Thoracic aorta (tissue), 2 donors: ENCODE data around the gene ICA1. TPM values are rescaled to one million over a fixed set of nuclear protein-coding genes. Genes with fewer than 3 reads are reported as not detected.

Experiments used
- ATAC-seq: fragments of 150-250 bp; one replicate; pipeline ENCODE4 v1.8.0; 2017; ENCODE audit warnings: low read depth; ENCODE audit not compliant: insufficient number of reproducible peaks, low FRiP score
- DNase-seq: peaks from one replicate; pipeline ENCODE4 v3.0.0-alpha.2; 2020; ENCODE audit warnings: low spot score
- H3K27ac ChIP-seq, 2 donors: fragments of 200-600 bp; sonication (generic); 1 replicate in 1 of 2; 2 replicates in 1 of 2; pipeline ENCODE4 v1.5.1; 2016; ENCODE audit warnings: mild to moderate bottlenecking in 2 of 2, moderate library complexity in 2 of 2
- H3K27me3 ChIP-seq: fragments of 200-600 bp; sonication (generic); replicated peaks from 2 replicates; pipeline ENCODE4 v1.6.0; 2016; ENCODE audit warnings: mild to moderate bottlenecking; ENCODE audit not compliant: insufficient read depth
- H3K36me3 ChIP-seq: fragments of 200-600 bp; sonication (generic); one replicate; pipeline ENCODE4 v1.5.1; 2016
- H3K4me1 ChIP-seq, 2 donors: fragments of 200-600 bp; sonication (generic); 1 replicate in 1 of 2; 2 replicates in 1 of 2; pipeline versions ENCODE4 v1.5.1 to v1.6.0; 2016; ENCODE audit warnings: low read depth in 2 of 2, mild to moderate bottlenecking in 1 of 2; ENCODE audit not compliant: control insufficient read depth in 1 of 2
- H3K4me3 ChIP-seq: fragments of 200-600 bp; sonication (generic); 2 replicates; pipeline ENCODE4 v1.5.1; 2016; ENCODE audit warnings: mild to moderate bottlenecking
- H3K9me3 ChIP-seq: fragments of 200-600 bp; sonication (generic); 2 replicates; pipeline ENCODE4 v1.5.1; 2016
- CTCF ChIP-seq: fragments of 200-600 bp; sonication (generic); IDR thresholded peaks from one replicate; pipeline ENCODE4 v1.5.1; 2019; ENCODE audit warnings: antibody characterized with exemption
- total RNA-seq, 2 donors: library from RNA; depleted of rRNA; stranded (reverse); fragments of >200 nt; gene quantifications; one replicate each; pipeline versions ENCODE4 v1.1.0 to v1.2.3, GENCODE V29; 2016

Gene ICA1
- total RNA-seq, 2 donors from 2014 or later = 6.6 to 9.9 TPM

GRCh38 chr7:8177109-8177933 is 84.6 kb downstream of the ICA1 start:
- no peak for ATAC-seq
- H3K27me3 ChIP-seq = no peaks in the 10 kb centered on the region
- H3K4me1 ChIP-seq = peaks cover 1 to 16% of the 10 kb centered on the region in 2 donors
- no peak for DNase-seq
- H3K36me3 ChIP-seq = no peaks in the 10 kb centered on the region
- no peak overlapping the region for H3K27ac ChIP-seq
- H3K9me3 ChIP-seq = no peaks in the 10 kb centered on the region
- no peak overlapping the region for H3K4me3 ChIP-seq
- no peak for TF ChIP-seq CTCF

GRCh38 chr7:8176370-8177081 is 85.4 kb downstream of the ICA1 start:
- H3K9me3 ChIP-seq = no peaks in the 10 kb centered on the region
- DNase-seq (no peak), ATAC-seq (no peak)
- peaks cover 4 to 17% of the 10 kb centered on the region in 2 donors for H3K4me1 ChIP-seq
- no peak for TF ChIP-seq CTCF
- H3K27ac ChIP-seq = no peak overlapping the region
- no peaks in the 10 kb centered on the region for H3K27me3 ChIP-seq
- no peaks in the 10 kb centered on the region for H3K36me3 ChIP-seq
- no peak overlapping the region for H3K4me3 ChIP-seq

GRCh38 chr7:8175929-8176369 is 86.0 kb downstream of the ICA1 start:
- Histone ChIP-seq H3K9me3 (no peaks in the 10 kb centered on the region), H3K4me1 (peaks cover 4 to 17% of the 10 kb centered on the region in 2 donors), H3K4me3 (no peak overlapping the region), H3K36me3 (no peaks in the 10 kb centered on the region), H3K27ac (no peak overlapping the region), H3K27me3 (no peaks in the 10 kb centered on the region)
- no peak for ATAC-seq
- no peak for DNase-seq
- no peak for TF ChIP-seq CTCF

- H3K4me1 ChIP-seq = peaks cover 4 to 13% of the 10 kb centered on the region in 2 donors
- no peaks in the 10 kb centered on the region for H3K9me3 ChIP-seq
- DNase-seq (no peak), ATAC-seq (no peak)
- H3K27me3 ChIP-seq = no peaks in the 10 kb centered on the region
- no peak overlapping the region for H3K4me3 ChIP-seq
- H3K27ac ChIP-seq = no peak overlapping the region
- H3K36me3 ChIP-seq = no peaks in the 10 kb centered on the region
- TF ChIP-seq CTCF = no peak
Observed at GRCh38 chr7:8172372-8173354, 89.3 kb downstream of the ICA1 start.
